IMR-90 (cell line): ENCODE data around the gene PSMG3. TPM values are rescaled to one million over a fixed set of nuclear protein-coding genes. Genes with fewer than 3 reads are reported as not detected.

ENCODE experiments used
- ATAC-seq: fragments of 200-7000 bp; cut with Tn5 transposase; 2 replicates; pipeline ENCODE4 v1.9.1; 2020; ENCODE audit warnings: low read depth, mild to moderate bottlenecking, moderate library complexity
- BruUV-seq: library from RNA; stranded (reverse); fragments of 400-500 nt; replicated peaks from 2 replicates; lab custom pipeline; 2021; lab: Mats Ljungman, UMichigan
- CTCF ChIA-PET: fragments of 300-600 bp; formaldehyde crosslinking; extraction: SDS; loops from one replicate; lab custom pipeline; 2021; ENCODE audit warnings: antibody characterized with exemption; lab: Yijun Ruan, JAX
- POLR2A ChIA-PET: fragments of 300-600 bp; sonication (Branson Sonifier 250); formaldehyde crosslinking; loops from one replicate; lab custom pipeline; 2022; ENCODE audit warnings: antibody characterized with exemption; ENCODE audit not compliant: unreplicated experiment; lab: Charles Lee
- DNase-seq: peaks from one replicate; pipeline ENCODE4 v3.0.0; 2013
- H2AFZ ChIP-seq: replicated peaks from 2 replicates; pipeline ENCODE3; 2013; ENCODE audit warnings: low read length, mild to moderate bottlenecking; ENCODE audit not compliant: poor library complexity
- H2AK5ac ChIP-seq: 2 replicates; pipeline ENCODE4 v1.6.1; 2013; ENCODE audit warnings: low read depth, low read length, inconsistent platforms
- H2AK9ac ChIP-seq: replicated peaks from 2 replicates; pipeline ENCODE3; 2013; ENCODE audit warnings: mild to moderate bottlenecking, low read depth, low read length, moderate library complexity; ENCODE audit not compliant: poor library complexity
- H2BK120ac ChIP-seq: 2 replicates; pipeline ENCODE4 v1.6.1; 2013; ENCODE audit warnings: low read depth, low read length, inconsistent platforms
- H2BK15ac ChIP-seq: 3 replicates; pipeline ENCODE4 v1.6.1; 2013; ENCODE audit warnings: low read depth, low read length, inconsistent platforms
- H2BK20ac ChIP-seq: 2 replicates; pipeline ENCODE4 v1.6.1; 2013; ENCODE audit warnings: low read depth, mild to moderate bottlenecking, inconsistent platforms, low read length, moderate library complexity
- H2BK5ac ChIP-seq: 2 replicates; pipeline ENCODE4 v1.6.1; 2013; ENCODE audit warnings: mild to moderate bottlenecking, low read depth, low read length, inconsistent platforms; ENCODE audit not compliant: poor library complexity, severe bottlenecking
- H3K14ac ChIP-seq: replicated peaks from 2 replicates; pipeline ENCODE4 v1.6.1; 2013; ENCODE audit warnings: low read depth, low read length, inconsistent platforms
- H3K18ac ChIP-seq: 2 replicates; pipeline ENCODE4 v1.6.1; 2013; ENCODE audit warnings: low read depth, low read length, control low read depth
- H3K23ac ChIP-seq: 2 replicates; pipeline ENCODE4 v1.6.1; 2013; ENCODE audit warnings: low read depth, low read length, inconsistent platforms
- H3K27ac ChIP-seq: 2 replicates; pipeline ENCODE4 v1.5.1; 2013; ENCODE audit warnings: mild to moderate bottlenecking, control low read depth, low read length; ENCODE audit not compliant: insufficient read depth
- H3K27me3 ChIP-seq: 2 replicates; pipeline ENCODE4 v1.6.1; 2013; ENCODE audit warnings: low read length; ENCODE audit not compliant: control insufficient read depth, insufficient read depth
- H3K36me3 ChIP-seq: 2 replicates; pipeline ENCODE4 v1.6.1; 2013; ENCODE audit warnings: low read length, mixed read lengths; ENCODE audit not compliant: control insufficient read depth, insufficient read depth
- H3K4ac ChIP-seq: 2 replicates; pipeline ENCODE4 v1.6.1; 2013; ENCODE audit warnings: low read depth, low read length, inconsistent platforms
- H3K4me1 ChIP-seq: 2 replicates; pipeline ENCODE4 v1.6.1; 2013; ENCODE audit warnings: low read length, mixed read lengths; ENCODE audit not compliant: control insufficient read depth, insufficient read depth
- H3K4me2 ChIP-seq: 2 replicates; pipeline ENCODE4 v1.6.1; 2013; ENCODE audit warnings: low read depth, mild to moderate bottlenecking, control low read depth, low read length, moderate library complexity
- H3K4me3 ChIP-seq: 2 replicates; pipeline ENCODE4 v1.5.1; 2013; ENCODE audit warnings: low read depth, mild to moderate bottlenecking, control low read depth, low read length, moderate library complexity; ENCODE audit not compliant: insufficient read depth
- H3K56ac ChIP-seq: 2 replicates; pipeline ENCODE4 v1.6.1; 2013; ENCODE audit warnings: low read length, inconsistent platforms; ENCODE audit not compliant: insufficient read depth; ENCODE audit errors: extremely low read depth
- H3K79me1 ChIP-seq, 2 experiments: 2 replicates each; pipeline ENCODE4 v1.6.1; 2013; ENCODE audit warnings: low read length in 2 of 2, inconsistent platforms in 1 of 2, low read depth in 1 of 2
- H3K9ac ChIP-seq: 2 replicates; pipeline ENCODE4 v1.6.1; 2013; ENCODE audit warnings: low read depth, low read length, control low read depth
- H3K9me1 ChIP-seq: 2 replicates; pipeline ENCODE4 v1.6.1; 2013; ENCODE audit warnings: low read length, inconsistent platforms; ENCODE audit not compliant: insufficient read depth
- H3K9me3 ChIP-seq: 2 replicates; pipeline ENCODE4 v1.6.1; 2013; ENCODE audit warnings: low read length; ENCODE audit not compliant: control insufficient read depth, insufficient read depth
- H4K20me1 ChIP-seq: 2 replicates; pipeline ENCODE4 v1.6.1; 2013; ENCODE audit warnings: low read length, inconsistent platforms; ENCODE audit not compliant: insufficient read depth
- H4K5ac ChIP-seq: 2 replicates; pipeline ENCODE4 v1.6.1; 2013; ENCODE audit warnings: mild to moderate bottlenecking, low read depth, low read length, control low read depth
- H4K8ac ChIP-seq, 2 experiments: 2 replicates each; pipeline ENCODE4 v1.6.1; 2013; ENCODE audit warnings: low read depth in 2 of 2, low read length in 2 of 2, control low read depth in 1 of 2, inconsistent platforms in 1 of 2
- H4K91ac ChIP-seq: 2 replicates; pipeline ENCODE4 v1.6.1; 2013; ENCODE audit warnings: low read depth, low read length, inconsistent platforms; ENCODE audit not compliant: insufficient read depth
- POLR2A ChIP-seq: IDR thresholded peaks from 2 replicates; pipeline ENCODE4 v1.6.1; 2012; ENCODE audit warnings: mild to moderate bottlenecking, low read depth, low read length
- RFX5 ChIP-seq: IDR thresholded peaks from 2 replicates; pipeline ENCODE4 v1.8.0; 2012; ENCODE audit warnings: low read depth, mild to moderate bottlenecking, low read length, moderate library complexity
- WGBS, 2 experiments: methylation state at CpG; one replicate each; pipeline versions ENCODE4 v1.1.5 to v1.1.7; 2013; ENCODE audit warnings: missing lambda C conversion rate in 2 of 2; ENCODE audit not compliant: insufficient read length in 1 of 2; ENCODE audit errors: extremely low coverage in 2 of 2; 5-methylcytosine and 5-hydroxymethylcytosine counted together
- dilution Hi-C: fragments of 300-500 bp; cut with HindIII; formaldehyde crosslinking; loops from one replicate; pipeline ENCODE4 v1.14.3; 2018; ENCODE audit warnings: low sequenced_read_pairs; ENCODE audit not compliant: unreplicated experiment
- in situ Hi-C: fragments of 300-500 bp; cut with MboI; formaldehyde crosslinking; loops from 3 replicates; pipeline ENCODE4 v1.14.3; 2019; ENCODE audit warnings: low sequenced_read_pairs, inconsistent platforms, mixed read lengths
- intact Hi-C: fragments of 100-400 bp; cut with micrococcal nuclease; formaldehyde crosslinking; loops from 2 replicates; pipeline ENCODE4 v1.10.0; 2022
- polyA plus RNA-seq, 3 experiments: library from polyadenylated mRNA; depleted of rRNA; stranded (reverse); fragments of >200 nt; gene quantifications; 2 replicates each; pipeline ENCODE4 v1.2.3, GENCODE V29; 2012; ENCODE audit warnings: low replicate concordance in 1 of 3
- total RNA-seq: library from RNA; depleted of rRNA; stranded (reverse); fragments of >200 nt; gene quantifications from 2 replicates; pipeline ENCODE4 v1.2.3, GENCODE V29; 2012

Gene PSMG3
- total and polyA plus RNA-seq, 2 of the 4 experiments (the other 2 are of a cell fraction): 37.3 to 54.1 TPM

DNA sequence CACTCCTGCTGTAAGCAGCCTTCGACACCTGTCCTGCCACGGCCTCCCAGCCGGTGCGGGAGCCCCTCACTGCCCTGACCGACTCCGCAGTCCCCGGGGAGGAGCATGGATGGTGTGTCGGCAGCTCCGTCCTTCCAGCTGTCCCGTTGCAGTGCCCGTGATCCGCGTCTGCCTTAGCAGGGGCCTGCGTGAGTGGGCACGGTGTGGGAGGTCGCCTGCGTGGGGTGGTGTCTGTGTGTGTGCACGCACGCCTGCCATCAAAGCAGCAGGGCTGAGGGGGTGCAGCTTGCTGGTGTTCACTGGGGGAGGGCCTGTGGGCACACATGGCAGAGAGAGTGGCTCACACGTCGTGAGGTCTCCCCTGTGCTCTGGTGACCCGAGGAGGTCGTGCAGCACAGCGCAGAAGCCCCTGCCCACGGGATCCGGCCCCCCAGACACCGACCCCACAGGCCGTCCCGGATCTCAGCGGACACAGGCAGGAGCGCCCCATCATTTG is 29.0 kb downstream of the PSMG3 start:
- Histone ChIP-seq H3K27me3 (no peaks in the 10 kb centered on the region), H4K20me1 (peaks cover 26% of the 10 kb centered on the region), H2AK9ac (no peak overlapping the region), H3K9me3 (no peaks in the 10 kb centered on the region), H2AK5ac (no peak overlapping the region), H3K9me1 (peaks cover 5% of the 10 kb centered on the region; the same call in 1 of the 2 replicates), H2BK15ac (no peak overlapping the region), H4K91ac (no peak overlapping the region), H3K36me3 (peaks cover 48% of the 10 kb centered on the region), H4K5ac (no peak overlapping the region), H2AFZ (peak overlapping the region; percentile 58), H2BK120ac (no peak overlapping the region), H3K4me1 (peaks cover 16% of the 10 kb centered on the region), H3K4me3 (no peak overlapping the region), H3K56ac (no peak overlapping the region), H3K18ac (no peak overlapping the region), H4K8ac (no peak overlapping the region), H2BK5ac (no peak overlapping the region), H3K27ac (no peak overlapping the region), H3K14ac (no peak overlapping the region; the same call in 1 of the 2 replicates), H2BK20ac (no peak overlapping the region), H3K4ac (no peak overlapping the region; the same call in 1 of the 2 replicates), H3K23ac (no peak overlapping the region), H3K4me2 (no peak overlapping the region), H3K79me1 (peaks cover 0 to 55% of the 10 kb centered on the region in 2 experiments; a peak in 3 of 4 replicates), H3K9ac (no peak overlapping the region)
- WGBS, 2 experiments: 89% methylated on average over 6 of the region's 31 CpGs; no CpG with 5 or more reads in 1 of the 2 experiments
- TF ChIP-seq RFX5: no peak
- TF ChIP-seq POLR2A: 0 out of 2 replicates have a peak, but pooled peaks have one; percentile 47
- DNase-seq (no peak), ATAC-seq (no peak)
- in situ Hi-C loops (no loop called here), intact Hi-C loops (no loop called here), dilution Hi-C loops (no loop called here)
- CTCF ChIA-PET: no interaction called here
- BruUV-seq: no TSS peak
- POLR2A ChIA-PET: no interaction called here
